Glutamatergic neuron (in vitro differentiated cells): ENCODE data around the gene PCSK5. TPM values are rescaled to one million over a fixed set of nuclear protein-coding genes. Genes with fewer than 3 reads are reported as not detected.
"Not testable (repeated sequence)": the region's sequence is repeated elsewhere in the genome, so short reads cannot be mapped to it uniquely, and the experiment has no call there.

Source experiments
- DNase-seq: peaks from one replicate; pipeline ENCODE4 v3.0.0; 2022
- H3K27ac Mint-ChIP-seq: one replicate; pipeline ENCODE4 v1.8.0; 2020; ENCODE audit warnings: mild to moderate bottlenecking, mixed read lengths, inconsistent platforms; ENCODE audit not compliant: unreplicated experiment
- H3K27me3 Mint-ChIP-seq: one replicate; pipeline ENCODE4 v1.8.0; 2020; ENCODE audit warnings: mild to moderate bottlenecking, moderate library complexity, mixed read lengths, inconsistent platforms; ENCODE audit not compliant: unreplicated experiment
- H3K36me3 Mint-ChIP-seq: one replicate; pipeline ENCODE4 v1.8.0; 2020; ENCODE audit warnings: mild to moderate bottlenecking, mixed read lengths, inconsistent platforms; ENCODE audit not compliant: unreplicated experiment
- H3K4me1 Mint-ChIP-seq: one replicate; pipeline ENCODE4 v1.8.0; 2020; ENCODE audit warnings: mild to moderate bottlenecking, low read depth, mixed read lengths, inconsistent platforms; ENCODE audit not compliant: unreplicated experiment
- H3K4me3 Mint-ChIP-seq: one replicate; pipeline ENCODE4 v1.8.0; 2020; ENCODE audit warnings: mild to moderate bottlenecking, mixed read lengths, inconsistent platforms; ENCODE audit not compliant: unreplicated experiment
- H3K9me3 Mint-ChIP-seq: one replicate; pipeline ENCODE4 v1.8.0; 2020; ENCODE audit warnings: mild to moderate bottlenecking, moderate library complexity, mixed read lengths, inconsistent platforms; ENCODE audit not compliant: unreplicated experiment
- CTCF ChIP-seq: fragments of 200-600 bp; sonication (generic); IDR thresholded peaks from one replicate; pipeline ENCODE4 v1.5.0; 2021; ENCODE audit not compliant: partially characterized antibody, unreplicated experiment
- total RNA-seq: library from RNA; stranded (reverse); fragmentation: NEBNext Ultra II Directional; extraction: Animal tissue kit (Norgen Biotek cat#: 25700); gene quantifications from one replicate; pipeline ENCODE4 v1.2.1, GENCODE V29; 2021; ENCODE audit not compliant: unreplicated experiment

The PCSK5 gene
- total RNA-seq, 1 donor from 2014 or later: 9.6 TPM

GRCh38 chr9:76311537-76311936 lies 421.1 kb downstream of the PCSK5 start:
- no peaks in the 10 kb centered on the region for H3K27me3 Mint-ChIP-seq
- H3K36me3 Mint-ChIP-seq: no peaks in the 10 kb centered on the region
- H3K4me1 Mint-ChIP-seq: peaks cover 4% of the 10 kb centered on the region
- H3K9me3 Mint-ChIP-seq: no peaks in the 10 kb centered on the region
- H3K27ac Mint-ChIP-seq: no peak overlapping the region
- no peak for DNase-seq
- H3K4me3 Mint-ChIP-seq: no peak overlapping the region
- TF ChIP-seq CTCF: no peak

- Mint-ChIP-seq H3K9me3 (peaks cover 3% of the 10 kb centered on the region), H3K27ac (no peak overlapping the region), H3K4me1 (peaks cover 4% of the 10 kb centered on the region), H3K36me3 (no peaks in the 10 kb centered on the region), H3K27me3 (no peaks in the 10 kb centered on the region), H3K4me3 (no peak overlapping the region)
- TF ChIP-seq CTCF: no peak
- no peak for DNase-seq
These were observed 423.3 kb downstream of the PCSK5 start for GRCh38 chr9:76313771-76314170.

GRCh38 chr9:76314321-76314720 lies 423.8 kb downstream of the PCSK5 start:
- Mint-ChIP-seq H3K27ac (no peak overlapping the region), H3K9me3 (peaks cover 3% of the 10 kb centered on the region), H3K27me3 (no peaks in the 10 kb centered on the region), H3K4me3 (no peak overlapping the region), H3K36me3 (no peaks in the 10 kb centered on the region), H3K4me1 (peaks cover 4% of the 10 kb centered on the region)
- TF ChIP-seq CTCF: no peak
- DNase-seq: no peak

GRCh38 chr9:76316069-76316468 lies 425.6 kb downstream of the PCSK5 start:
- DNase-seq: no peak

GRCh38 chr9:76319466-76319865 lies 429.0 kb downstream of the PCSK5 start:
- H3K27me3 Mint-ChIP-seq, H3K4me3 Mint-ChIP-seq, H3K9me3 Mint-ChIP-seq, H3K36me3 Mint-ChIP-seq, H3K4me1 Mint-ChIP-seq, DNase-seq, H3K27ac Mint-ChIP-seq: not testable (repeated sequence)

More at GRCh38 chr9:76316069-76316468, 425.6 kb downstream of the PCSK5 start:
- no peak overlapping the region for H3K4me3 Mint-ChIP-seq
- no peaks in the 10 kb centered on the region for H3K4me1 Mint-ChIP-seq
- no peak for TF ChIP-seq CTCF
- no peaks in the 10 kb centered on the region for H3K27me3 Mint-ChIP-seq
- no peaks in the 10 kb centered on the region for H3K36me3 Mint-ChIP-seq
- peaks cover 3% of the 10 kb centered on the region for H3K9me3 Mint-ChIP-seq
- no peak overlapping the region for H3K27ac Mint-ChIP-seq
